GM18868 (cell line): ENCODE data around the gene ELP1.

Experiments
- ATAC-seq: cut with Tn5 transposase; IDR thresholded peaks from one replicate; pipeline ENCODE4 v1.9.1; 2021; ENCODE audit warnings: mild to moderate bottlenecking, moderate library complexity; ENCODE audit not compliant: unreplicated experiment

ELP1 gene

GRCh38 chr9:108823829-108824228 lies 110.1 kb downstream of the ELP1 start:
- ATAC-seq = no peak
